Fibroblast of skin of right biceps (primary cell): ENCODE data around the gene ISCA2.

Experiments
- DNase-seq: peaks from one replicate; pipeline ENCODE4 v3.0.0-alpha.2; 2013

The ISCA2 gene

GRCh38 chr14:74509587-74510222 is 16.1 kb downstream of the ISCA2 start:
- no peak for DNase-seq

DNA sequence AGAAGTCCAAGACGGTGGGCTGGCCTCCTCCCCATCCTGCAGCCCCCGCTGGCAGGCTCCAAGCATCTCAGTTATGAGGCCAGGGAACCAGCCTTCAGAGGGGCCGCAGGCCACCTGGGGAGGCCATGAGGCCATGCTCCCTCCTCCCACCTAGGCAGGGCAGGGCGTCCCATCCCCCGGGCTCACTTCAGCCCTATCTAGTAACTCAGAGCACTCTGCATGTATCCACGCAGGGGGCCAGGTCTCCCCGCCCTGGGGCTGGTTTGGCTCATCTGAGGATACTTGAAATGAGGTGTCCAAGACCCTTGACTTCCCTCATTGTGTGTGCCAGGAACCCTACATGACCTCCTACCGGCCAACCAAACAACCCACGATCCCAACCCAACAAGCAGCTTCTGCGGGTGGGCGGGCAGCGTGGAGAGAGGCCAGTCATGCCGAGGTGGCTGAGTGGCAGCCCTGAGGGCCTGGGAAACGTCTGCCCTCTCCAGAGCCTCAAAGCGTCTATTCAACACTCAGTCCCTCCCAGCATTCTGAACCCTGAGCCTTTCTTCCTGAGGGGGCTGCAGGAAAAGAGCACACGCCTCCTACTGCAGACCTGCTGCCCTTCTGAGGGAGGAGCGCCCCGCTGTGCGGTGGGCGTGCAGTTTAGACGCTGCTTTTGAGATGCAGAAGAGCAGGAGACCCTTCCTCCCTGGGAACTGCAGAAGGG is 16.8 kb downstream of the ISCA2 start:
- DNase-seq = no peak

- DNase-seq = peak; percentile 54
Observed at GRCh38 chr14:74510959-74511409, 17.4 kb downstream of the ISCA2 start.

- DNase-seq = no peak
Observed at GRCh38 chr14:74511966-74512830, 18.6 kb downstream of the ISCA2 start.

DNA sequence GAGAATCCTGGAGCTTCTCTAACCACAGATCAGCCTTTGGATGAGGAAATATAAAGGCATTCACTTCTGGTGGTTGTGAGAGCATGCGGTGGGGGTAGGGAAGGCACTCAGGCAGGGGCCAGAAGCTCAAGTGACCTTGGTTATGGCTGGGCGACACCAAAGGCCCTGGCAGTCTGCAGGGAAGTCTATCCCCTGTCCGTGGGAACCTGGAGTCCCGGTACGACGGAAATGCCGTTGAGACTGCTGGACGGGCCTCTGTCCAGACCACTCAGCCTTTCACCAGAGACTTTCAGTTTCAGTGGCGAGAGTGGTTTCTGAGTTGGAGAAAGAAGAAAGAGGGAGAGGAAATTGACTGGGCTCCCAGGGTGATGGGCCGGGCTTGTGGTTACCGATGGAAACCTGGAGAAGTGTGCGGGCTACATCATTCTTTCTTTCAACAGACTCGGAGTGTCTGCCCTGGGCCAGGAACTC is 20.9 kb downstream of the ISCA2 start:
- peak; percentile 85 for DNase-seq

GRCh38 chr14:74515891-74516412 is 22.4 kb downstream of the ISCA2 start:
- no peak for DNase-seq

GRCh38 chr14:74516451-74517160 is 23.0 kb downstream of the ISCA2 start:
- DNase-seq = peak; percentile 48

DNA sequence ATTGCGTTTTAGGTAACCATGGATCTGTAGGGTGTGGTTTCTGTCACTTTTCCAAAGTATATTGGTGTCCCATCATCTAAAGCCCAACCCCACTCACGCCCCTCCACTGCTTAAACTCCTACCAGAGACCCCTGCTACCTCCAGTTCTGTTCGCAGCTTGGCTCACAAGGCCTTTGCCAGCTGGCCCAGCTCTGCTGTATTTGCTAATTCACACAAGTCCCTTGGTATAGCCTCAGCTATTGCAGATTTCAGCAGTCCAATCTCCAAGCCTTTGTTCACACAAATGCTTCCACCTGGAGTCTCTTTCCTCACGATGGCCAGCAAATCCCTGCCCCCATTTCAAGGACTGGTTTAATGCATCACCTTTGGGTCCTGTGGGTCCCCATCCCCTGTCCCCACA is 24.2 kb downstream of the ISCA2 start:
- no peak for DNase-seq

GRCh38 chr14:74518221-74518620 is 24.7 kb downstream of the ISCA2 start:
- DNase-seq = no peak

- DNase-seq = no peak
Observed at GRCh38 chr14:74519316-74520074, 25.9 kb downstream of the ISCA2 start.

- DNase-seq = no peak
Observed at GRCh38 chr14:74521756-74522155, 28.2 kb downstream of the ISCA2 start.

- no peak for DNase-seq
Observed at GRCh38 chr14:74522740-74523139, 29.2 kb downstream of the ISCA2 start.

- DNase-seq = no peak
Observed at GRCh38 chr14:74524076-74524811, 30.7 kb downstream of the ISCA2 start.

- no peak for DNase-seq
Observed at GRCh38 chr14:74524812-74525135, 31.2 kb downstream of the ISCA2 start.

- no peak for DNase-seq
Observed at GRCh38 chr14:74525361-74525851, 31.8 kb downstream of the ISCA2 start.

GRCh38 chr14:74526854-74527585 is 33.5 kb downstream of the ISCA2 start:
- no peak for DNase-seq

GRCh38 chr14:74527736-74528280 is 34.2 kb downstream of the ISCA2 start:
- DNase-seq = no peak

- no peak for DNase-seq
Observed at GRCh38 chr14:74528406-74528805, 34.8 kb downstream of the ISCA2 start.

DNA sequence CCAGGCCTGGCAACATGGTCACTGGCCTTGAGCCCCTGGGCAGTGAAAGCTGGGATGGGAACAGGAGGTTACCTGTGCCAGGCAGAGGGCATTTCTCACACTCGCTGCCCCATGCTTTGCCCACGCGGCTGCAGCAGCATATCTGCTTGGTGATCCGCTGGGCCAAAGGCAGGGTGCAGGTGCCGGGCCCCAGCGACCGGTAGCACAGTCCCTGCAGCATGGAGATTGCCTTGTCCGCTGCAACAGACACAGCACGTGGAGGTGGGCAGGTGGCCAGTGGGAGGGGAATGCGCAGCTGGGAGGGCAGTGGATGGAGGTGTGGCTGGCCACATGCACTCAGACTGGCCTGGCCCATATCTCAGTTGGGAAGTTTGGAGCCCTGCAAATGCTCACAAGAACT is 35.3 kb downstream of the ISCA2 start:
- no peak for DNase-seq

- no peak for DNase-seq
Observed at GRCh38 chr14:74531006-74531405, 37.4 kb downstream of the ISCA2 start.
